Smooth muscle cell (in vitro differentiated cells): ENCODE results near the gene ZW10. TPM values are rescaled to one million over a fixed set of nuclear protein-coding genes. Genes with fewer than 3 reads are reported as not detected.

Experiments used
- DNase-seq: peaks from one replicate; lab custom pipeline; 2025; ENCODE audit not compliant: unreplicated experiment; lab: John Stamatoyannopoulos, UW
- H2AFZ ChIP-seq: fragments of 200-600 bp; sonication (generic); 2 replicates; pipeline ENCODE4 v1.6.0; 2016; ENCODE audit warnings: antibody characterized with exemption, low read depth, mild to moderate bottlenecking
- H3F3A ChIP-seq: fragments of 200-600 bp; sonication (generic); 2 replicates; pipeline ENCODE4 v1.6.0; 2017; ENCODE audit warnings: antibody characterized with exemption, low read depth
- H3K27ac ChIP-seq: fragments of 200-600 bp; sonication (generic); 2 replicates; pipeline ENCODE4 v1.5.1; 2016; ENCODE audit warnings: low read depth, mild to moderate bottlenecking
- H3K27me3 ChIP-seq: fragments of 200-600 bp; sonication (generic); 2 replicates; pipeline ENCODE4 v1.6.1; 2016; ENCODE audit warnings: low read depth, mild to moderate bottlenecking
- H3K36me3 ChIP-seq: fragments of 200-600 bp; sonication (generic); 2 replicates; pipeline ENCODE4 v1.5.1; 2016; ENCODE audit warnings: low read depth
- H3K4me1 ChIP-seq: fragments of 200-600 bp; sonication (generic); 2 replicates; pipeline ENCODE4 v1.5.1; 2016; ENCODE audit warnings: low read depth
- H3K4me2 ChIP-seq: fragments of 200-600 bp; sonication (generic); 2 replicates; pipeline ENCODE4 v1.6.0; 2016; ENCODE audit warnings: mild to moderate bottlenecking
- H3K4me3 ChIP-seq: fragments of 200-600 bp; sonication (generic); 2 replicates; pipeline ENCODE4 v1.5.1; 2016; ENCODE audit warnings: mild to moderate bottlenecking
- H3K79me2 ChIP-seq: fragments of 200-600 bp; sonication (generic); 2 replicates; pipeline ENCODE4 v1.6.0; 2016; ENCODE audit warnings: low read depth, mild to moderate bottlenecking
- H3K9ac ChIP-seq: fragments of 200-600 bp; sonication (generic); 2 replicates; pipeline ENCODE4 v1.6.0; 2016; ENCODE audit warnings: low read depth
- H3K9me3 ChIP-seq: fragments of 200-600 bp; sonication (generic); replicated peaks from 2 replicates; pipeline ENCODE4 v1.5.1; 2016; ENCODE audit warnings: low read depth
- H4K20me1 ChIP-seq: fragments of 200-600 bp; sonication (generic); 2 replicates; pipeline ENCODE4 v1.6.0; 2016; ENCODE audit warnings: low read depth
- CTCF ChIP-seq: fragments of 200-600 bp; sonication (generic); IDR thresholded peaks from 2 replicates; pipeline ENCODE4 v1.5.1; 2017; ENCODE audit warnings: borderline replicate concordance, mild to moderate bottlenecking, antibody characterized with exemption; ENCODE audit not compliant: insufficient read depth, poor library complexity, severe bottlenecking
- WGBS: methylation state at CpG from one replicate; pipeline ENCODE4 v1.1.7; 2016; ENCODE audit warnings: low lambda C conversion rate; 5-methylcytosine and 5-hydroxymethylcytosine counted together
- polyA plus RNA-seq: library from polyadenylated mRNA; unstranded; fragments of >200 nt; fragmentation: Nextera tagmentation; extraction: Ambion mirVana; gene quantifications from 2 replicates; pipeline ENCODE4 v1.2.1, GENCODE V29; 2016
- total RNA-seq: library from RNA; depleted of rRNA; stranded (reverse); fragments of >200 nt; gene quantifications from 2 replicates; pipeline ENCODE4 v1.2.3, GENCODE V29; 2014

ZW10 gene
- total and polyA plus RNA-seq, 2 experiments from 2014 or later, result 15.6 to 20.7 TPM

- H4K20me1 ChIP-seq, result no peaks in the 10 kb centered on the region
- WGBS, result 97% methylated on average over 1 of the region's 1 CpG
- no peak for TF ChIP-seq CTCF
- H3K9me3 ChIP-seq, result no peaks in the 10 kb centered on the region
- no peak for DNase-seq
- H3K27ac ChIP-seq, result no peak overlapping the region
- no peaks in the 10 kb centered on the region for H3F3A ChIP-seq
- no peaks in the 10 kb centered on the region for H3K4me1 ChIP-seq
- H3K79me2 ChIP-seq, result no peaks in the 10 kb centered on the region
- H3K4me3 ChIP-seq, result no peak overlapping the region
- no peak overlapping the region for H3K9ac ChIP-seq
- no peaks in the 10 kb centered on the region for H3K27me3 ChIP-seq
- H2AFZ ChIP-seq, result no peak overlapping the region
- H3K36me3 ChIP-seq, result peaks cover 44% of the 10 kb centered on the region
- H3K4me2 ChIP-seq, result no peak overlapping the region
Observed at GRCh38 chr11:113736323-113736722, 37.2 kb downstream of the ZW10 start.

- Histone ChIP-seq H3K27ac (no peak overlapping the region), H3F3A (no peaks in the 10 kb centered on the region), H2AFZ (no peak overlapping the region), H3K79me2 (no peaks in the 10 kb centered on the region), H3K9me3 (no peaks in the 10 kb centered on the region), H3K27me3 (no peaks in the 10 kb centered on the region), H3K4me1 (no peaks in the 10 kb centered on the region), H3K4me3 (no peak overlapping the region), H4K20me1 (no peaks in the 10 kb centered on the region), H3K36me3 (peaks cover 7% of the 10 kb centered on the region), H3K9ac (no peak overlapping the region), H3K4me2 (no peak overlapping the region)
- 92% methylated on average over 5 of the region's 5 CpGs for WGBS
- no peak for TF ChIP-seq CTCF
- no peak for DNase-seq
Observed at GRCh38 chr11:113732092-113732491, 41.4 kb downstream of the ZW10 start.

GRCh38 chr11:113730887-113731726 is 42.4 kb downstream of the ZW10 start:
- Histone ChIP-seq H3K79me2 (no peaks in the 10 kb centered on the region), H4K20me1 (no peaks in the 10 kb centered on the region), H3K36me3 (no peaks in the 10 kb centered on the region), H3K27ac (no peak overlapping the region), H2AFZ (no peak overlapping the region), H3K4me2 (no peak overlapping the region), H3K4me1 (no peaks in the 10 kb centered on the region), H3K27me3 (no peaks in the 10 kb centered on the region), H3F3A (no peaks in the 10 kb centered on the region), H3K4me3 (no peak overlapping the region), H3K9ac (no peak overlapping the region), H3K9me3 (no peaks in the 10 kb centered on the region)
- peak; percentile 65 for TF ChIP-seq CTCF
- WGBS, result 43% methylated on average over 4 of the region's 4 CpGs
- DNase-seq, result no peak

- WGBS, result 69% methylated on average over 5 of the region's 5 CpGs
Observed at GRCh38 chr11:113729456-113729855, 44.0 kb downstream of the ZW10 start.

More at GRCh38 chr11:113729456-113729855, 44.0 kb downstream of the ZW10 start:
- no peak overlapping the region for H2AFZ ChIP-seq
- no peaks in the 10 kb centered on the region for H3K79me2 ChIP-seq
- no peak overlapping the region for H3K4me3 ChIP-seq
- TF ChIP-seq CTCF, result no peak
- no peaks in the 10 kb centered on the region for H3K9me3 ChIP-seq
- no peaks in the 10 kb centered on the region for H3K4me1 ChIP-seq
- H4K20me1 ChIP-seq, result no peaks in the 10 kb centered on the region
- no peak for DNase-seq
- no peaks in the 10 kb centered on the region for H3K36me3 ChIP-seq
- H3K4me2 ChIP-seq, result no peak overlapping the region
- H3K27ac ChIP-seq, result no peak overlapping the region
- no peaks in the 10 kb centered on the region for H3K27me3 ChIP-seq
- H3K9ac ChIP-seq, result no peak overlapping the region
- no peaks in the 10 kb centered on the region for H3F3A ChIP-seq
